Measurements from ENCODE around the gene DYRK1A. TPM values are rescaled to one million over a fixed set of nuclear protein-coding genes. Genes with fewer than 3 reads are reported as not detected.

Gene DYRK1A
- total and polyA plus RNA-seq, 2 of the 13 experiments (the other 11 are each of a cell fraction or from before 2014, with no cell fraction given), result 24.6 to 34.2 TPM

DNA sequence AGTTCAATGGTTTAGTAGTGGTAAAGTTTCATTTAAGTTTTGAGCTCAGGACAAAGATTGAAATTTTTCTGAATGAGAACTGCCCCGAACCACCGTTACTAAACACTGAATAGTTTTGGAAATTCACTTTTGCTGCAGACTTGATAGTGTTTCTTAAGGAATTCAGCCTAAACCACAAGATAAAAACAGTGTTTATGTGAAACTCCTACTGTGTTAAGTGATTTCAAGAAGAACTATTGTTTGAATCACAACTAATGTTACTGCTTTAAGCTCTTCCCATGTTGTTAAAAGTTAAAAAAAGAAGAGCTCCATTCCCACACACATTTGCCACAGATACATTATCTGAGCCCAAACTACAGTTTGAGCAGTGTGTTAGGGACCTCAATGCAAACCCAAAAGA, 159.2 kb downstream of the DYRK1A start:
- no peak for FAIRE-seq
- CTCF ChIA-PET (ENCODE audit: low intra/inter-chr PET ratio, low total read pairs), result no interaction called here
- Histone ChIP-seq H3K9me3 (ENCODE audit: low read length) (no peaks in the 10 kb centered on the region), H3K4me2 (ENCODE audit: low read depth, low read length) (no peak overlapping the region), H3K4me3 (replicated peaks in 1 of 3; ENCODE audit: insufficient read depth in 1 of 3, low read depth in 2 of 3, low read length in 3 of 3) (no peak overlapping the region), H3K4me1 (ENCODE audit: insufficient read depth, low read length) (no peaks in the 10 kb centered on the region), H4K20me1 (ENCODE audit: insufficient read depth, low read length) (no peaks in the 10 kb centered on the region), H3K27me3 (ENCODE audit: control insufficient read depth in 1 of 2, insufficient read depth in 2 of 2, low read length in 2 of 2) (peaks cover 2 to 6% of the 10 kb centered on the region in 2 experiments; a peak in 1 of 5 replicates), H3K36me3 (replicated peaks in 1 of 2; ENCODE audit: control insufficient read depth in 1 of 2, insufficient read depth in 2 of 2, low read length in 2 of 2) (no peaks in the 10 kb centered on the region), H3K27ac (ENCODE audit: extremely low read length, insufficient read depth, low read length) (no peak overlapping the region), H3K9ac (ENCODE audit: insufficient read depth, low read depth, low read length) (no peak overlapping the region), H3K79me2 (ENCODE audit: insufficient read depth, low read length) (no peaks in the 10 kb centered on the region), H2AFZ (ENCODE audit: low read length) (no peak overlapping the region)
- POLR2A ChIA-PET, result no interaction called here
- TF ChIP-seq ATAD3A (CRISPR knock-in tag; IDR thresholded peaks at IDR 0.05), result no peak
- TF ChIP-seq ZNF121 (CRISPR knock-in tag; IDR thresholded peaks at IDR 0.05), result no peak
- TF ChIP-seq ZNF740 (CRISPR knock-in tag; IDR thresholded peaks at IDR 0.05), result no peak
- TF ChIP-seq ZNF616 (CRISPR knock-in tag; IDR thresholded peaks at IDR 0.05; ENCODE audit: low read depth), result no peak
- TF ChIP-seq ETV5 (CRISPR knock-in tag; IDR thresholded peaks at IDR 0.05; ENCODE audit: borderline replicate concordance), result no peak
- TF ChIP-seq, protein P1, sequence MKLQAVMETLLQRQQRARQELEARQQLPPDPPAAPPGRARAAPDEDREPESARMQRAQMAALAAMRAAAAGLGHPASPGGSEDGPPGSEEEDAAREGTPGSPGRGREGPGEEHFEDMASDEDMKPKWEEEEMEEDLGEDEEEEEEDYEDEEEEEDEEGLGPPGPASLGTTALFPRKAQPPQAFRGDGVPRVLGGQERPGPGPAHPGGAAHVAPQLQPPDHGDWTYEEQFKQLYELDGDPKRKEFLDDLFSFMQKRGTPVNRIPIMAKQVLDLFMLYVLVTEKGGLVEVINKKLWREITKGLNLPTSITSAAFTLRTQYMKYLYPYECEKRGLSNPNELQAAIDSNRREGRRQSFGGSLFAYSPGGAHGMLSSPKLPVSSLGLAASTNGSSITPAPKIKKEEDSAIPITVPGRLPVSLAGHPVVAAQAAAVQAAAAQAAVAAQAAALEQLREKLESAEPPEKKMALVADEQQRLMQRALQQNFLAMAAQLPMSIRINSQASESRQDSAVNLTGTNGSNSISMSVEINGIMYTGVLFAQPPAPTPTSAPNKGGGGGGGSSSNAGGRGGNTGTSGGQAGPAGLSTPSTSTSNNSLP (IDR thresholded peaks at IDR 0.05; ENCODE audit: low read depth, low read length), result no peak
- TF ChIP-seq MAFG (CRISPR knock-in tag; IDR thresholded peaks at IDR 0.05), result no peak
- TF ChIP-seq FOSL2 (CRISPR knock-in tag; IDR thresholded peaks at IDR 0.05), result no peak
- TF ChIP-seq GRHL1 (CRISPR knock-in tag; conservative IDR thresholded peaks at IDR 0.05), result no peak
- no peak for TF ChIP-seq ZNF317 (CRISPR knock-in tag; IDR thresholded peaks at IDR 0.05)
- TF ChIP-seq EED (CRISPR knock-in tag; IDR thresholded peaks at IDR 0.05), result no peak
- TF ChIP-seq NONO (IDR thresholded peaks at IDR 0.05), result no peak
- no peak for TF ChIP-seq NONO (CRISPR knock-in tag; conservative IDR thresholded peaks at IDR 0.05)
- no peak for TF ChIP-seq ZNF337 (CRISPR knock-in tag; IDR thresholded peaks at IDR 0.05; ENCODE audit: borderline replicate concordance, low read depth)
- in situ Hi-C loops (cut with HindIII; ENCODE audit: extremely low pct_ligation_motif_present, low pct_unique_long_range_greater_than_20kb) (no loop called here), intact Hi-C loops (cut with micrococcal nuclease; ENCODE audit: unreplicated experiment) (no loop called here)
- no peak for ATAC-seq
- BruUV-seq (replicated peaks), result no TSS peak
- 50% methylated on average over 2 of the region's 2 CpGs for WGBS (ENCODE audit: low lambda C conversion rate)
- no peak for DNase-seq (ENCODE audit: low spot score)
